ENCODE results near the gene CDCA5. TPM values are rescaled to one million over a fixed set of nuclear protein-coding genes. Genes with fewer than 3 reads are reported as not detected.
A peak's percentile ranks its signal among the peaks of the same experiment; 100 is the strongest.

CDCA5 gene
- total RNA-seq, 2 experiments from 2014 or later = 0.77 to 0.84 TPM

DNA sequence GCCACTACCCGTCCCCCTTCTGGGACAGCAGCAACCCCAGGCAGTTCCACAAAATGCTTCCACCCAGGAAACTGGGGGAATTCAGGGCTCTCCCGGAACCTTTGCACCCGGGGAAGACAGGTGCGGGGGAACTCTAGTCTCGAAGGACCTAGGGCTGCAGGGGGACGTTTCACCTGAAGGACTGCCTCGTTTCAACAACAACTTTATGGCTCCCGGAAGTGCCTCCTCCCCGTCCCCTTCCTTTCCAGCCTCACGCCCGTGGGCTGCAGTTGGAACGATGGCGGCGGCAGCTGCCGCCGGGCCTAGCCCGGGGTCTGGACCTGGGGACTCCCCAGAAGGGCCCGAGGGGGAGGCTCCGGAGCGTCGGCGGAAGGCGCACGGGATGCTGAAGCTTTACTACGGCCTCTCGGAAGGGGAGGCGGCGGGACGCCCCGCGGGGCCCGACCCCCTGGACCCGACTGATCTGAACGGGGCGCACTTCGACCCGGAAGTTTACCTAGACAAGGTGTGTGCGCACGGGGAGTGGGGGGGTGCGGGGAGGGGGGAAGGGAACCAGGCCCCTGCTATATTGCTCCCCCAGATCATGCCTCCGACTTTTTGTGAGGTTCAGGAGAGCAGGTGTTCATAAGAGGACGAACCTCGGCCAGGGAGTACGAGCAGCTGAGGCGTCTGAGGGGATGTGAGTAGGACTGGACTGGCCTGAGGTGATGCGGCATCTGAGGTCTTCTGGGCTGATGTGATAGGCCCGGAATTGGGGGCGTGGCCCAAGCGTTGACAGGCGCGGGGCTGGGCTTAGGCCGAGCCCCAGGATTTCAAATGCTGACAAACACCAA is 12.3 kb upstream of the CDCA5 start, which contains the start of gene VPS51:
Gene VPS51, plus strand, starts transcription at position 241 of the 833 bp plus-strand sequence. Its CDS starts 37 bp downstream, at position 278.
- Histone ChIP-seq H3K27me3 (ENCODE audit: control insufficient read depth in 1 of 2, insufficient read depth in 2 of 2, low read length in 2 of 2) (no peaks in the 10 kb centered on the region), H3K4me1 (ENCODE audit: insufficient read depth, low read length) (peaks cover 23% of the 10 kb centered on the region), H3K9me3 (ENCODE audit: control insufficient read depth in 1 of 2, insufficient read depth in 1 of 2, low read length in 2 of 2) (no peaks in the 10 kb centered on the region), H3K36me3 (ENCODE audit: insufficient read depth, low read length) (peaks cover 17% of the 10 kb centered on the region), H3K27ac (ENCODE audit: low read depth in 1 of 2, low read length in 2 of 2) (peak within 1 kb of the TSS; percentile 78 to 85), H3K4me3 (ENCODE audit: low read length) (peak within 1 kb of the TSS; percentile 79)
- ATAC-seq (ENCODE audit: poor library complexity) (peak; percentile 85), DNase-seq (peak; percentile 76 to 94 (median 83))
- H3K4me3 Mint-ChIP-seq = peak within 1 kb of the TSS; percentile 96
- peaks cover 21% of the 10 kb centered on the region for H3K4me1 Mint-ChIP-seq (ENCODE audit: low read depth)
- peaks cover 30% of the 10 kb centered on the region for H3K36me3 Mint-ChIP-seq (ENCODE audit: low read depth)
- POLR2A ChIA-PET = interaction anchor here (0.6 to 6.9 kb wide), 22 partner anchors 9 to 1249 kb away, joined by 3 to 91 read pairs (median 4); partner anchors contain the start of genes ARL2, BRMS1, CAPN1 and CCDC85B
- TF ChIP-seq, protein P1, sequence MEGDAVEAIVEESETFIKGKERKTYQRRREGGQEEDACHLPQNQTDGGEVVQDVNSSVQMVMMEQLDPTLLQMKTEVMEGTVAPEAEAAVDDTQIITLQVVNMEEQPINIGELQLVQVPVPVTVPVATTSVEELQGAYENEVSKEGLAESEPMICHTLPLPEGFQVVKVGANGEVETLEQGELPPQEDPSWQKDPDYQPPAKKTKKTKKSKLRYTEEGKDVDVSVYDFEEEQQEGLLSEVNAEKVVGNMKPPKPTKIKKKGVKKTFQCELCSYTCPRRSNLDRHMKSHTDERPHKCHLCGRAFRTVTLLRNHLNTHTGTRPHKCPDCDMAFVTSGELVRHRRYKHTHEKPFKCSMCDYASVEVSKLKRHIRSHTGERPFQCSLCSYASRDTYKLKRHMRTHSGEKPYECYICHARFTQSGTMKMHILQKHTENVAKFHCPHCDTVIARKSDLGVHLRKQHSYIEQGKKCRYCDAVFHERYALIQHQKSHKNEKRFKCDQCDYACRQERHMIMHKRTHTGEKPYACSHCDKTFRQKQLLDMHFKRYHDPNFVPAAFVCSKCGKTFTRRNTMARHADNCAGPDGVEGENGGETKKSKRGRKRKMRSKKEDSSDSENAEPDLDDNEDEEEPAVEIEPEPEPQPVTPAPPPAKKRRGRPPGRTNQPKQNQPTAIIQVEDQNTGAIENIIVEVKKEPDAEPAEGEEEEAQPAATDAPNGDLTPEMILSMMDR (IDR thresholded peaks at IDR 0.05) = no peak
- peak within 1 kb of the TSS; percentile 98 for H3K27ac Mint-ChIP-seq
- no peaks in the 10 kb centered on the region for H3K27me3 Mint-ChIP-seq
- CTCF ChIA-PET = interaction anchor here (0.5 to 6.6 kb wide), 4 partner anchors 16 to 75 kb away, joined by 3 to 58 read pairs (median 4); partner anchors contain the start of genes TM7SF2 and ZNHIT2
- intact Hi-C loops (cut with DNase I, micrococcal nuclease) = loop anchor here (1.0 kb wide), 5 partner anchors 12 to 38 kb away; partner anchors contain the start of genes CDCA5 (in 2 of the 2), ZFPL1 (in 2 of the 2), ZNHIT2 (in 2 of the 2) and FAU (in 1 of the 2)
- H3K9me3 Mint-ChIP-seq = no peaks in the 10 kb centered on the region

DNA sequence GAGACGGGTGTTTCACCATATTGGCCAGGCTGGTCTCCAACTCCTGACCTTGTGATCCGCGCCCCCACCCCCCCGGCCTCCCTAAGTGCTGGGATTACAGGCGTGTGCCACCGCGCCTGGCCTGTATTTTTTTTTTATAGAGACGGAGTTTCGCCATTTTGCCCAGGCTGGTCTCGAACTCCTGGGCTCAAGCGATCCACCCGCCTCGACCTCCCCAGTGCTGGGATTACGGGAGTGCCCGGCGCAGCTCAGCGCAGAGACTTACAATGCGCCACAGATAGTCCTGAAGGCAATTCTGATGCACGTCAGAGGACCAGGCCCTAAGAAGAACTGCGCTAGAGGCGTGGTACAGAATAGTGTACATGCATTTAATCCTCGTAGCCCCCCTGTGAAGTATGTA is 11.6 kb upstream of the CDCA5 start:
- DNase-seq (peak in 1 of 14 experiments; percentile 40), ATAC-seq (ENCODE audit: poor library complexity) (no peak)
- peaks cover 21% of the 10 kb centered on the region for H3K4me1 Mint-ChIP-seq (ENCODE audit: low read depth)
- Histone ChIP-seq H3K4me1 (ENCODE audit: insufficient read depth, low read length) (peaks cover 23% of the 10 kb centered on the region), H3K36me3 (ENCODE audit: insufficient read depth, low read length) (peaks cover 13% of the 10 kb centered on the region), H3K27me3 (ENCODE audit: control insufficient read depth in 1 of 2, insufficient read depth in 2 of 2, low read length in 2 of 2) (no peaks in the 10 kb centered on the region), H3K27ac (ENCODE audit: low read depth in 1 of 2, low read length in 2 of 2) (peak overlapping the region; percentile 78 to 85), H3K4me3 (ENCODE audit: low read length) (peak overlapping the region; percentile 79), H3K9me3 (ENCODE audit: control insufficient read depth in 1 of 2, insufficient read depth in 1 of 2, low read length in 2 of 2) (no peaks in the 10 kb centered on the region)
- peaks cover 24% of the 10 kb centered on the region for H3K36me3 Mint-ChIP-seq (ENCODE audit: low read depth)
- ChIA-PET CTCF (interaction anchor here (1.0 to 6.6 kb wide), 3 partner anchors 15 to 22 kb away, joined by 3 to 58 read pairs (median 9); partner anchors contain the start of genes TM7SF2 and ZNHIT2), POLR2A (interaction anchor here (1.1 to 6.9 kb wide), 10 partner anchors 9 to 795 kb away, joined by 3 to 91 read pairs (median 7); partner anchors contain the start of genes CAPN1, CCDC85B, CDCA5 and FAU)
- H3K4me3 Mint-ChIP-seq = peak overlapping the region; percentile 96
- no peaks in the 10 kb centered on the region for H3K9me3 Mint-ChIP-seq
- intact Hi-C loops (cut with DNase I, micrococcal nuclease) = no loop called here
- TF ChIP-seq, protein P1 (IDR thresholded peaks at IDR 0.05) = no peak
- no peaks in the 10 kb centered on the region for H3K27me3 Mint-ChIP-seq
- peak overlapping the region; percentile 98 for H3K27ac Mint-ChIP-seq

GRCh38 chr11:65090628-65091027 is 6.8 kb upstream of the CDCA5 start:
- H3K36me3 Mint-ChIP-seq (ENCODE audit: low read depth) = peaks cover 39% of the 10 kb centered on the region
- no peaks in the 10 kb centered on the region for H3K27me3 ChIP-seq (ENCODE audit: control insufficient read depth in 1 of 2, insufficient read depth in 2 of 2, low read length in 2 of 2)
- H3K4me3 Mint-ChIP-seq = no peak overlapping the region
- no peak overlapping the region for H3K27ac ChIP-seq (ENCODE audit: low read depth in 1 of 2, low read length in 2 of 2)
- H3K27ac Mint-ChIP-seq = no peak overlapping the region
- H3K9me3 ChIP-seq (ENCODE audit: control insufficient read depth in 1 of 2, insufficient read depth in 1 of 2, low read length in 2 of 2) = no peaks in the 10 kb centered on the region
- CTCF ChIA-PET = interaction anchor here (1.4 kb wide), 1 partner anchor 20 kb away, joined by 4 read pairs; no protein-coding TSS in a partner anchor
- DNase-seq = no peak
- H3K4me1 ChIP-seq (ENCODE audit: insufficient read depth, low read length) = peaks cover 3% of the 10 kb centered on the region
- intact Hi-C loops (cut with DNase I, micrococcal nuclease) = no loop called here
- no peaks in the 10 kb centered on the region for H3K27me3 Mint-ChIP-seq
- H3K9me3 Mint-ChIP-seq = no peaks in the 10 kb centered on the region
- TF ChIP-seq, protein P1 (IDR thresholded peaks at IDR 0.05) = no peak
- no peak overlapping the region for H3K4me3 ChIP-seq (ENCODE audit: low read length)
- ATAC-seq (ENCODE audit: poor library complexity) = no peak
- peaks cover 7% of the 10 kb centered on the region for H3K4me1 Mint-ChIP-seq (ENCODE audit: low read depth)
- H3K36me3 ChIP-seq (ENCODE audit: insufficient read depth, low read length) = peaks cover 39% of the 10 kb centered on the region
- POLR2A ChIA-PET = interaction anchor here (1.5 kb wide), 1 partner anchor 31 kb away, joined by 7 read pairs; the partner anchor contains the start of genes FAU and MRPL49

All from CD4-positive, alpha-beta T cell (primary cell).